Gastroesophageal sphincter (tissue), 4 donors: ENCODE data around the gene ATG14. TPM values are rescaled to one million over a fixed set of nuclear protein-coding genes. Genes with fewer than 3 reads are reported as not detected.
A peak's percentile ranks its signal among the peaks of the same experiment; 100 is the strongest.

Source experiments
- ATAC-seq: fragments of 150-250 bp; one replicate; pipeline ENCODE4 v1.9.1; 2016; ENCODE audit warnings: mild to moderate bottlenecking, moderate library complexity
- H3K27ac ChIP-seq, 4 donors: fragments of 200-600 bp; sonication (generic) in 3 of 4; 1 replicate in 3 of 4; 2 replicates in 1 of 4; pipeline ENCODE4 v1.5.1; 2016 to 2019
- H3K27me3 ChIP-seq: fragments of 200-600 bp; sonication (generic); one replicate; pipeline ENCODE4 v1.5.1; 2019
- H3K36me3 ChIP-seq, 2 donors: fragments of 200-600 bp; sonication (generic); one replicate each; pipeline ENCODE4 v1.5.1; 2019; ENCODE audit warnings: control low read depth in 1 of 2
- H3K4me1 ChIP-seq, 3 donors: fragments of 200-600 bp; sonication (generic); 1 replicate in 2 of 3; 2 replicates in 1 of 3; pipeline ENCODE4 v1.5.1; 2016 to 2019; ENCODE audit warnings: control low read depth in 2 of 3
- H3K4me3 ChIP-seq, 2 donors: fragments of 200-600 bp; sonication (generic); one replicate each; pipeline ENCODE4 v1.5.1; 2019; ENCODE audit warnings: mild to moderate bottlenecking in 1 of 2, moderate library complexity in 1 of 2
- H3K9me3 ChIP-seq, 3 donors: fragments of 200-600 bp; sonication (generic); one replicate each; pipeline ENCODE4 v1.5.1; 2017 to 2019; ENCODE audit warnings: control low read depth in 2 of 3
- EP300 ChIP-seq: sonication (generic); formaldehyde crosslinking; IDR thresholded peaks from one replicate; pipeline ENCODE4 v1.6.1; 2017; ENCODE audit warnings: antibody characterized with exemption, mild to moderate bottlenecking
- POLR2A ChIP-seq, 2 donors: fragments of 450-650 bp; IDR thresholded peaks; one replicate each; pipeline ENCODE4 v1.6.1; 2017; ENCODE audit warnings: antibody characterized with exemption in 2 of 2, mild to moderate bottlenecking in 2 of 2, moderate library complexity in 1 of 2
- POLR2AphosphoS5 ChIP-seq: sonication (generic); formaldehyde crosslinking; IDR thresholded peaks from one replicate; pipeline ENCODE4 v1.6.1; 2017; ENCODE audit warnings: antibody characterized with exemption
- WGBS, 2 donors: methylation state at CpG; one replicate each; pipeline ENCODE4 v1.1.5; 2018; ENCODE audit warnings: low coverage in 1 of 2; 5-methylcytosine and 5-hydroxymethylcytosine counted together
- total RNA-seq, 4 donors: library from RNA; depleted of rRNA; stranded (reverse); fragments of >200 nt; gene quantifications; one replicate each; pipeline ENCODE4 v1.1.0, GENCODE V29; 2016
- TF ChIP-seq, protein P1 (sequence below), 4 experiments: fragments of 200-600 bp in 2 of 4; fragments of 450-650 bp in 2 of 4; sonication (generic) in 1 of 4; IDR thresholded peaks; one replicate each; pipeline ENCODE4 v1.5.1; 2017 to 2019; ENCODE audit warnings: antibody characterized with exemption in 4 of 4, mild to moderate bottlenecking in 2 of 4, moderate library complexity in 2 of 4

Gene ATG14
- total RNA-seq, 4 donors from 2014 or later, result 16.4 to 29.9 (median 18.1) TPM

DNA sequence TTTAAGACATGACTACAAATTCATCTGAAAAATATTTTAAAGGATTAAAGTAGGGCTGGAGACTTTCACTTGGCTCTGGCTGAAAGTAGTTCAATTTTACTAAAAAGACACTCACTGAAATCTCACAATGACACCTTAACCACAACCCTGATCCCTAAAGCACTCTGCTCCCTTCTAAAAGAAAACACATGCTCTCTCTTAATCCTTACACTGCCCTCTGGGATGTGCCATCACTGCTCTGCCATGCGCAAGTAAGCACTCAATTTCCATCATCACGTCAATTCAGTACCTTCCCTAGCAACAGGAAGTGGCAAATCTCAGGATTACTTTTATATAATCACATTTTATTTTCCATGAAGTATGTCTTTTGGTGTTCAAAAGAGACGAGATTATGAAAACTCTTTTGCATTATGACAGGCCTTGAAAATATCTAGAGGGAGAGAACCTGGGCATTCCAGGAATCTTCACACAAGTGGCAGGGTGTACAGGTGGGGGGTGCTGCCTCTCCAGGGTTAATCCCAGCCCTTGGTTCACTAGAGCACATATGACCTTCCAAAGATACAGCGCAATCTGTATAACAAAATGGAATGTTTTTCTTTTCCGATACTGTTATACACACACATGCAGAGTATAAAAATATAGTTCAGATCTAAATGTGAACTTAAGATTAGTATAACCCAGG is 7.3 kb downstream of the ATG14 start:
- Histone ChIP-seq H3K36me3 (no peaks in the 10 kb centered on the region), H3K27me3 (no peaks in the 10 kb centered on the region), H3K4me3 (no peak overlapping the region), H3K27ac (no peak overlapping the region), H3K4me1 (peaks cover 0 to 31% (median 0%) of the 10 kb centered on the region in 3 donors), H3K9me3 (no peaks in the 10 kb centered on the region)
- TF ChIP-seq EP300, result no peak
- TF ChIP-seq POLR2A (IDR thresholded peaks at IDR 0.05), result no peak
- no peak for TF ChIP-seq POLR2AphosphoS5
- TF ChIP-seq, protein P1, sequence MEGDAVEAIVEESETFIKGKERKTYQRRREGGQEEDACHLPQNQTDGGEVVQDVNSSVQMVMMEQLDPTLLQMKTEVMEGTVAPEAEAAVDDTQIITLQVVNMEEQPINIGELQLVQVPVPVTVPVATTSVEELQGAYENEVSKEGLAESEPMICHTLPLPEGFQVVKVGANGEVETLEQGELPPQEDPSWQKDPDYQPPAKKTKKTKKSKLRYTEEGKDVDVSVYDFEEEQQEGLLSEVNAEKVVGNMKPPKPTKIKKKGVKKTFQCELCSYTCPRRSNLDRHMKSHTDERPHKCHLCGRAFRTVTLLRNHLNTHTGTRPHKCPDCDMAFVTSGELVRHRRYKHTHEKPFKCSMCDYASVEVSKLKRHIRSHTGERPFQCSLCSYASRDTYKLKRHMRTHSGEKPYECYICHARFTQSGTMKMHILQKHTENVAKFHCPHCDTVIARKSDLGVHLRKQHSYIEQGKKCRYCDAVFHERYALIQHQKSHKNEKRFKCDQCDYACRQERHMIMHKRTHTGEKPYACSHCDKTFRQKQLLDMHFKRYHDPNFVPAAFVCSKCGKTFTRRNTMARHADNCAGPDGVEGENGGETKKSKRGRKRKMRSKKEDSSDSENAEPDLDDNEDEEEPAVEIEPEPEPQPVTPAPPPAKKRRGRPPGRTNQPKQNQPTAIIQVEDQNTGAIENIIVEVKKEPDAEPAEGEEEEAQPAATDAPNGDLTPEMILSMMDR (IDR thresholded peaks at IDR 0.05), result no peak
- WGBS, 2 donors, result 72 to 82% methylated on average over 5 of the region's 5 CpGs
- no peak for ATAC-seq

DNA sequence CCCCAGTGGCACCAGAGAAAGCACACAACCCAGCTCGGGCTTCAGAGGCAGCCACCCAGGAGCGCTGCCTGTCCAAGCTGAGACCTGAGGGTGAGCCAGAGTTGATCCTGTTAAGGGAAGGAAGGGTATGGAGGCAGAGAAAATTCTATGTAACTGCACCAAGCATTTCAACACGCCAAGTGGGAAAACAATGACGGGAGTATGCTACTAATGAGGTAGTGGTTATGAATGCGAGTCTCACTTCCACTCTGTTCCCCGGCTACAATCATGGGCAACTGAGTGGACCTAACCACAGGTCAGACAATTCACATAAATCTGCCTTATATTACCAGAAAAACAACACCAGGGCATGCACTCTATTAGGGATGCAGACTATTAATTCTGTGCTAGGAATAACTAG is 9.9 kb downstream of the ATG14 start:
- whole genome bisulfite sequencing, 2 donors, result 84 to 92% methylated on average over 4 to 5 of the region's 6 CpGs
- peaks cover 0 to 4% of the 10 kb centered on the region in 2 donors for H3K36me3 ChIP-seq
- TF ChIP-seq, protein P1 (IDR thresholded peaks at IDR 0.05), result no peak
- no peak for TF ChIP-seq POLR2AphosphoS5
- TF ChIP-seq EP300, result no peak
- no peak for TF ChIP-seq POLR2A (IDR thresholded peaks at IDR 0.05)
- H3K9me3 ChIP-seq, result no peaks in the 10 kb centered on the region
- H3K27me3 ChIP-seq, result no peaks in the 10 kb centered on the region
- H3K27ac ChIP-seq, result no peak overlapping the region
- no peak for ATAC-seq
- peaks cover 0 to 38% (median 3%) of the 10 kb centered on the region in 3 donors for H3K4me1 ChIP-seq
- H3K4me3 ChIP-seq, result no peak overlapping the region

DNA sequence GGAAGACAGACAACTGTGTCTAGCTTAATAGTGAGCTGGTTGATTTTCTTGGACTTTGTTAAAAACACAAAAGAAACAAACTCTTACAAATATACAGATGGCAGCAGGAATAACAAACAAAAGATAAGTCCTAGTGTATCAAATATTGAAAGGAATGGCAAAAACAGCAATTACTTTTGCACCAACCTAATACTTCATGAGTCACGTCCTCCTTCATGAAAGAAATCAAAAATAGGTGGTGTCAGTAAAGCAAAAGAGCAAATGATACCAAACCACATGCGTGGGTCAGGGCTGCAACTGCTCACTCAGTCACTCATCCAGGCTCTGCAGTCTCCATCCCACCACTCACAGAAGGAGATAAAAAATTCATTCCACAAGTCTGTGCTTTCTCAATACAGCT is 11.8 kb downstream of the ATG14 start:
- 67 to 75% methylated on average over 2 of the region's 2 CpGs for WGBS, 2 donors
- no peak overlapping the region for H3K4me3 ChIP-seq
- TF ChIP-seq EP300 (no peak), POLR2AphosphoS5 (no peak), POLR2A (IDR thresholded peaks at IDR 0.05) (no peak)
- TF ChIP-seq, protein P1 (IDR thresholded peaks at IDR 0.05), result no peak
- peaks cover 0 to 35% (median 3%) of the 10 kb centered on the region in 3 donors for H3K4me1 ChIP-seq
- H3K27me3 ChIP-seq, result no peaks in the 10 kb centered on the region
- peak overlapping the region in 1 of 4 donors; percentile 62 for H3K27ac ChIP-seq
- peaks cover 0 to 20% of the 10 kb centered on the region in 2 donors for H3K36me3 ChIP-seq
- H3K9me3 ChIP-seq, result no peaks in the 10 kb centered on the region
- no peak for ATAC-seq

DNA sequence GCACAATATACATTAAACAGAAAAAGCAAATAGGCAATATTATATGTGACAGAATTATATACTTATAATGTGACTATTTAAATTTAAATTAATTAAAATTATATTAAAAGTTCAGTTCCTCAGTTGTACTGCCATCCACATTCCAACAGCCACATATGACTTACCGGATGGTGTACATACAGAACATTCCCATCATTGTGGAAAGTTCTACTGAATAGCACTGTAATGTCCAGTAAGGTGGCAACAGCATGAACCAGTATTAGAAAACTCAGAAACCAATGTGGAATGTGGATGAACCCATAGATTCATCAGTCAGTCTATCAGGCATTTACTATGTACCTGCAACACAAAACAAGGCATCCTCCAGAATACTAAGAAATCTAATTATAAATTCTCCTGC is 12.4 kb downstream of the ATG14 start:
- 80 to 100% methylated on average over 1 of the region's 1 CpG for WGBS, 2 donors
- TF ChIP-seq EP300, result no peak
- TF ChIP-seq POLR2AphosphoS5, result no peak
- no peak for TF ChIP-seq POLR2A (IDR thresholded peaks at IDR 0.05)
- TF ChIP-seq, protein P1 (IDR thresholded peaks at IDR 0.05), result no peak
- no peak overlapping the region for H3K4me3 ChIP-seq
- no peaks in the 10 kb centered on the region for H3K9me3 ChIP-seq
- H3K36me3 ChIP-seq, result peaks cover 0 to 27% of the 10 kb centered on the region in 2 donors
- H3K27me3 ChIP-seq, result no peaks in the 10 kb centered on the region
- peaks cover 0 to 28% (median 3%) of the 10 kb centered on the region in 3 donors for H3K4me1 ChIP-seq
- ATAC-seq, result no peak
- H3K27ac ChIP-seq, result peak overlapping the region in 3 of 4 donors; percentile 11 to 62 (median 19)

DNA sequence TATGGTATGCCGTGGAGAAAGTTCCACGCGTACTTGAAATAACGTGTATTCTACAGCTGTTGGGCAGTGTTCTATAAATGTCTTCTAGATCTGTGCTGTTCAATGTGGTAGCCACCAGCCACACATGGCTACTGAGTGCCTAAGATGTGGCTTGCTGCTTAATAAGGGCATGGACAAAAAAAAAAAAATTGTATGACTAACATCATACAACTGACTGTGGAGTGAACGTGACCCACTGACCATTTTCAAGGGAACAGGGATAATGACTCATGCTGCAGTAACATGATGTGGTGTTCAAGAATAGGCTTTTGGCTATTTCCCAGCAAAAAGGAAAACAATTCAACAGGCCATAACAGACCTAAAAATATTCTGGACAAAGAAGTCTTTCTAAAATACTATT is 13.0 kb downstream of the ATG14 start:
- Histone ChIP-seq H3K4me1 (peaks cover 0 to 27% (median 3%) of the 10 kb centered on the region in 3 donors), H3K27ac (peak overlapping the region in 3 of 4 donors; percentile 11 to 62 (median 19)), H3K36me3 (peaks cover 0 to 31% of the 10 kb centered on the region in 2 donors), H3K27me3 (no peaks in the 10 kb centered on the region), H3K4me3 (no peak overlapping the region), H3K9me3 (no peaks in the 10 kb centered on the region)
- ATAC-seq, result peak; percentile 73
- 60 to 73% methylated on average over 5 of the region's 5 CpGs for WGBS, 2 donors
- TF ChIP-seq POLR2AphosphoS5 (peak; percentile 85), EP300 (no peak), POLR2A (IDR thresholded peaks at IDR 0.05) (no peak)
- TF ChIP-seq, protein P1 (IDR thresholded peaks at IDR 0.05), result no peak
